Activated T-cell treated with anti-CD3 and anti-CD28 coated beads, Interleukin-2, amount 50 U/mL, for 48 hours (primary cell): ENCODE data around the gene NTNG1.
"Not testable (repeated sequence)": the region's sequence is repeated elsewhere in the genome, so short reads cannot be mapped to it uniquely, and the experiment has no call there.

ENCODE experiments used
- DNase-seq, 2 experiments: peaks; one replicate each; pipeline ENCODE4 v3.0.0-alpha.2; 2020

NTNG1 gene

DNA sequence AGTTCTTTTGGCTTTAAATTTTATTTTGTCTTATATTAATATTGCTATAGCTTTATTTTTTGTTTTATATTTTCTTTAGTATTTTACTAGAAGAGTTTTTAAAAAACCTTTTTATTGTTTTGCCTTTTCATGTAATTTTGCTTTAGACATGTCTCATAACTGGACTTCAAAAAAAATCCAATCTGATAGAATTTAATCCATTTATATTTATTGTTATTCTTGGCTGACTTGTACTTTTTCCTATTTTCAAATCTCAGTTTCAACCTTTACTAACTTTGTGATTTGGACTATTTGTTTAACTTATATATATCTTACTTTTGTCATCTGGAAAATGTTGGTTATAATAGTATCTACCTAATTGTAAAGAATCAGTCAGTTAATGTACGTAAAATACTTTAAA, 61.2 kb downstream of the NTNG1 start:
- DNase-seq = no peak

DNA sequence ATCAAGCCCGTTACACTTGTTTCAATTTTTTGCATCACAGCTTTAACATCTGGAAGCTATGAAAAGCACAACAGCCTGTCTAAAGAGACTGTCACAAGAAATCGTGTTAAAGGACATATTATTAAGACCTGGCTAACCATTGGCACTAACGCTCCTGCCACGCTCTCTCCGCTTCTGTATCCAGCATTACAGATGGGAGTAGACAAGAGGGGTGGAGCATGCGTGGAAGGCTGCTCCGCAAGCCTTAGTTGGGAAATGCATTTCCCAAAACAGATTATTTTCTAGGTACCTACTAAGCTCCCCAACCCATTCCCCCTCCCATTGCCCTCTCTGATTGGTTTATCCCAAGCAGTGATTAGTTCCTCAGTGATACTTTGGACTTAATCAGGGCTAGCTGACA, 72.4 kb downstream of the NTNG1 start:
- DNase-seq = no peak

- DNase-seq = no peak
Measured at GRCh38 chr1:107220036-107220435, 79.2 kb downstream of the NTNG1 start.

GRCh38 chr1:107225706-107226105, 84.9 kb downstream of the NTNG1 start:
- no peak for DNase-seq

DNA sequence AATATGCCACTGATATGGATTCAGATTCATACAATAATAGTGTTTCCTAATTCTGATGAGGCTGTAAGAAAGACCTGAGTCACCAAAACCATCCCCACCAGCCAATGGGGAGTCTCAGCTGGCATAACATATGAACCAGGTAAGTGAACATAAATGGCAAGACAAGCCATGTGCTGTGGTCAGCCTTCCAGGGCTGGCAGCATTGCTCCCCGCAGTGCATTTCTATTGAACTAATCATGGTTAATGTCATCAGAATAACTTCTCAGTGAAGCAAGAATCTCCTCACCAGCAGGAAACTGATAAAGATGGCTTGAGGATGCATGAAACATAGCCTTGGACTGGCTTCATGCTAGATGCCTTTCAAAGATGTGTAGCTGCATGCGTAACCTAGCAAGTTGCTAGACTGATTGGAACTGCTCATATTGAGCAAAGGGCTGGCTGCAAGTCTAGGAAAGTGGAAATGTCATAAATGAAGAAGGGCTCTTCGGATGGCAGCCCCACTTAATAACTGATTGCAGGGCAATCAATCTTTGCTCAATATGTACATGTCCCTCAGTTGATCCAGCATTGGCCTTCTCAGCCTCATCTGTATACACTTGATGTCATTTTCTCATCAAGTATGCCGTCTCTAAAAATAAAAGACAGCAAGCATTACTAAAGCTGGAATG, 88.0 kb downstream of the NTNG1 start:
- no peak for DNase-seq

DNA sequence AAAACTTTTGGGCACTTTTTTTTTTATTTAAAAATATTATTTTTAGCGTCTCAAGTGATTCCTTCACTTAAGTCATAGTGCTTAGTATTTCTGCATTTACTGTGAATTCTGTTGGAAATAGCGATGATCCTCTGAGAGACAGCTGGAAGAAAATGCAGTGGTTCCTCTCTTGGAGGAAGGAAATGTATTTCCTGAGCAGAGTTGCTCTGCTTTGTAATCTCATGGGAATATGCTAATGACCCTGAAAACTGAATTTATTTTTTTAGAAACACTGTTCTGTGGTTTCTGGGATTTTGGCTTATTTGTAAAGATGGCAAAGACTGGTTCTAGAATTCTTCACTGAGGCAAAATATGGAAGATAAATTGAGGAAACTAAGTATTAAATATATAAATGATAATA, 88.9 kb downstream of the NTNG1 start:
- DNase-seq = no peak

- no peak for DNase-seq
Measured at GRCh38 chr1:107230121-107230520, 89.3 kb downstream of the NTNG1 start.

DNA sequence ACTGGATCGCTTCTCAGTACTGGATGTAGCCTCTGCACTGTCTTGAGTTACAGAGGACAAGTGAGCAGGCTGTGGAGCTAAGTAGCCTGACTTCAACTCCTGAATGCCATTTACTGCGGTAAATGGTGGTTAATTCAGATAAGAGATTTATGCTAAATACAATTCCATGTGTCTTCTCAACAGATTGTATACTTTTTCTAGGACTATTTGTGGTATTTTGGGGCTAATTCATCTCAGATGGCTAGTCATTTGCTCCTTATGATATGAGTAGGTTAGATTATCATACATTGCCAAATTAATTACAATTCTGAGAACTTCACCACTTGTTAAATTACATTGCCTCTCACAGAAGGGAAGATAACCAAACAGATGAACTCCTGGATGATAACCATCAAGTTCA, 90.5 kb downstream of the NTNG1 start:
- no peak for DNase-seq

GRCh38 chr1:107232426-107232825, 91.6 kb downstream of the NTNG1 start:
- DNase-seq = no peak

DNA sequence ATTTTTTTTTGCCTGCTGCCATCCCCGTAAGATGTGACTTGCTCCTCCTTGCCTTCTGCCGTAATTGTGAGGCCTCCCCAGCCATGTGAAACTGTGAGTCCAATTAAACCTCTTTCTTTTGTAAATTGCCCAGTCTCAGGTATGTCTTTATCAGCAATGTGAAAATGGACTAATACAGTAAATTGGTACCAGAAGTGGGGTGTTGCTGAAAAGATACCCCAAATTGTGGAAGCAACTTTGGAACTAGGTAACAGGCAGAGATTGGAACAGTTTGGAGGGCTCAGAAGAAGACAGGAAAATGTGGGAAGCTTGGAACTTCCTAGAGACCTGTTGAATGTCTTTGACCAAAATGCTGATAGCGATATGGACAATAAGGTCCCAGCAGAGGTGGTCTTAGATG, 95.9 kb downstream of the NTNG1 start:
- DNase-seq = not testable (repeated sequence)

DNA sequence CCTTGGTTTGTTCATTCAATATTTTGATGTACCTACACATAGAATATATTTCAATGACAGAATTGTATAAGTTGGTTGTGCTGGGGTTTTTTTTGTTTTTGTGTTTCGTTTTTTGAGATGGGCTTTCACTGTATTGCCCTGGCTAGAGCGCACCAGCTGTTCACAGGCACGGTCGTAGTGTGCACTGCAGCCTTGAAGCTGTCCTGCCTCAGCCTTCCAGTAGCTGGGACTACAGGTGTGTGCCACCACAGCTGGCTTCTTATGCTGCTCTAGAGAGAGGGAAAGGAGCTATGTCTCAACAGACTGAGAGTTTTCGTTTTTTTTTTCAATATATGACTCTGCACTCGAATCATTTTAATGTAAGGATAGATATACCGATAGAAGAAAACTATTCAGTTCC, 102.6 kb downstream of the NTNG1 start:
- no peak for DNase-seq

DNA sequence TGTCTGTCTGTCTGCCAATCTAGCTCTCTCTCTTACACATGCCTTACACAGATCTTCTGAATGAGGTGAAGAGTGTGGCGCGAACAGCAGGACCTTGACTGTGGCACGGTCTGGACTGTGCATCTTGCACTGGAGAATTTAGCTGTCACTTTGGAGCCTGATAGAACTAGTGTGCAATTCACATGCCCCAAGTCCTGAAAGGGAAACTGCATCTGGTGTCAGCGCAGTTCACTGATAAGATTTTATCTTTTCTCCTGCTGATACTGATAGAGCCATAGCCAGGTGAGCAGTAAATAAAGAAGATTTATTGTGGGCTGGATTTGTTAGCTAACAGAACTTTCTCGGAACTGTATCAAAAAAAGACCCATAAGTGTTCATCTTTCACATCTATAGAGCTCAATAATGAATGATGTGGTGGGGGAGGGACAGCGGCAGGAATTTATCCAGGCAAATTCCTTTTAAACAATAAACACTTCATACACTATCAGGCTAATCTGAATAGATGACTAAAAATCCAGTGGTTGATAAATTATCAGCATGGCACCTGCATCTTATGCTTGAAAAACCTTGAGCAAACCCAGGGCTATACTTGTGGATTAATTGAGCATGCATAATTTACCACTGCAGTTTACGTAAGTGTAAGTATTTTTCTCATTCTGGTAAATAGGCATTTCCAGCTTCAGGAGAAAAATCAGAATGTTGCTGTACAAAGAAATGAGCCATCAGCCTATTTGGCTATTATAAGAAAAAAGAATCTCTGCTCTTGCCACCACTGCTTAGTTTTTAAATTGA, 104.1 kb downstream of the NTNG1 start:
- DNase-seq = no peak

GRCh38 chr1:107246775-107247345, 106.0 kb downstream of the NTNG1 start:
- no peak for DNase-seq

DNA sequence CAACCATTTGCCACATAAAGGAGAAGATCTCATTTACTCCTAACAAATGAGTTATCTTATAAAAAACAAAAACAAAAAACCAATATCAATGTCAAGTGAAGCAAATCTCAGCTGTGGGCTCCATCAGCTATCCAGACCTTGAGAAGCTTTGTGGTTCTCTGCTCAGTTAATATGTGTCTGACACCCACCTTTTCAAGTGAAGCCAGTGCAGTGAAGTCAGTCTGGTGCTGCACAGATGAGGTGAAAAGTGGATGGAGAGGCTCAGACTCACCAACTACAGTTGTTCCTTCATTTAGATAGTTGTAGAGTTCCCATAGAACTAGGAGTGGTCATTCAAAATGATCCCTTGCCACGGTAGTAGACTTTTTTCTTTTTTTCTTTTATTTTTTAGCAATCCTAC, 106.8 kb downstream of the NTNG1 start:
- DNase-seq = no peak

DNA sequence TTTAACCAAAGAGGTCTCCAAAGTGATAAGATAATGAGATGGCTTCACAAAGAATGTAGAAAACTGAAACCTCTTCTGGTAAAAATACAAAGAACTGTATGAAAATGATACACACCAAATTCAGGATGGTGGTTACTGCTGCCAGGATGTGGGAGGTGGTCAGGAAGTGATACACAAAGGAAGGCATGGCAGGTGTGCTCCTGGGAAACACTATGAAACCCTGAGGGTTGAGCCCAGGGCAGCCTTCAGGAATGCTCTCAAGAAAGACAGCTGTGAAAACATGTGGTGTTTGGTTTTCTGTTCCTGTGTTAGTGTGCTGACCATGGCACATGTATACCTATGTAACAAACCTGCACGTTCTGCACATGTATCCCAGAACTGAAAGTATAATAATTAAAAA, 109.3 kb downstream of the NTNG1 start:
- DNase-seq = no peak

GRCh38 chr1:107251083-107251482, 110.2 kb downstream of the NTNG1 start:
- DNase-seq = no peak

DNA sequence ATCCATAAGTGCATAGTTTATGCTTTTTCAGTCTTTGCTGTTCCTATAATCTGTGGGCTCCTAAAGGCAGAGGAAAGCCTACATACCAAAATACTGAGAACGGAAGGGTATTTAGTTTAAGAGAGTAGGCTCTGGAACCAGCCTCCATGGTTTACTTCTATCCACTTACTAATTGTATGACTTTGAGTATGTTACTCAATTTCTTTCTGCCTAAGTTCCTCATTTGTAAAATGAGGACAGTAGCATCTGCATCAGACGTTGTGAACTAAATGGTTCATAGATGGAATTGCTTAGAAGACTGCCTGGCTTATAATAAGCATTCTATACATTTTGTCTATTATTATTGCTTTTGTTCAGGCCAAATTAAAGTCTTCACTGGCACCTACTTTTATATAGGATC, 111.0 kb downstream of the NTNG1 start:
- no peak for DNase-seq

GRCh38 chr1:107252271-107252670, 111.4 kb downstream of the NTNG1 start:
- no peak for DNase-seq

- no peak for DNase-seq
Measured at GRCh38 chr1:107254306-107254705, 113.5 kb downstream of the NTNG1 start.

DNA sequence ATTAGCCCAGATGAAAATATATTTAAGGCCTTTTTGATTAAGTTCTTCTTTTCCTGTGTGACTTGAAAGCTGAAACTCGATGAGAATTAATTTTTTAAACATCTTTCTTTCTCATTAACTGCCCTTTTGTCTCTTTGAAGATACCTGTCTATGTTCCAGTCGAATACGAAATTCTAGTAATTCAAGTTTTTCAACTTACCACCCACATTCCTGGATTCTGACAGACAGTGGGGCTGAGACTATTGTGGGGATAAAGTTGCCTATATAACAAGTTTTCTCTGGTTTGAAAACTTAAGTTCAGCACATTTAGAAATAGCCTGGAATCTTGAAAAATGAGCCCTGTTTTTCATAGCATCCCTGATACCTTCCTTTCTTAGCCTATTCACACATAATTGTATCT, 114.6 kb downstream of the NTNG1 start:
- DNase-seq = no peak

- no peak for DNase-seq
Measured at GRCh38 chr1:107262467-107263286, 121.8 kb downstream of the NTNG1 start.

DNA sequence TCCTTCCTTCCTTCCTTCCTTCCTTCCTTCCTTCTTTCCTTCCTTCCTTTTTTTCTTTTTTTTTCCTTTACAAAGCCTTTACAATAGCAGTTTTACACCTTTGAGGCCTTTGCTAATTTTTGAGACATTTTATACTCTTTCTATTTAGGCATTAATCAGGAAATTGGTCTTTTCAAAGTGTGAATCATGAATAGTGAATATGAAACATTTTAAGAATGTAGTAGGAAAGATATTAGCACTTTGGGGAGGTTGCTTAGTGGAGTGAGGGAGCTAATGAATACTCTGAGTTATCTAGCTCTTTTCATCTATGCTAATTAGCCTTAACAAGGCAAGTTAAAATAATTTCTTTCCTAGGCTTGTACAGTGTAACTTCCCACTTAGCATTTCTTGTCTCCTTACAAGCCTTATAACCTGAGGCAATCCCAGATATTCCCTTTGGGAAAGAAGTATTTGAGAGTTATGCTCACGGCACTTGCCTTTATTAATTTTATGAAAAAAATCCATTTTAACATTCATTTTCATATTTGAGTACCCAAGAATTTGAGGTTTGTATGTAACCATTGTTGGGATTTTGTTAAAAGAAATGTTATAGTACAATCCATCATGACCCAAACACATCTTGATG, 122.6 kb downstream of the NTNG1 start:
- DNase-seq = no peak

- DNase-seq = no peak
Measured at GRCh38 chr1:107264007-107264406, 123.2 kb downstream of the NTNG1 start.
